Measurements from ENCODE around the gene KDM5A.
"Not testable (repeated sequence)": the region's sequence is repeated elsewhere in the genome, so short reads cannot be mapped to it uniquely, and the experiment has no call there.

KDM5A gene

GRCh38 chr12:359091-359490, 30.0 kb downstream of the KDM5A start:
- DNase-seq (ENCODE audit: low spot score) = no peak
- in situ Hi-C loops (cut with MboI; ENCODE audit: low pct_unique_long_range_greater_than_20kb, low sequenced_read_pairs, unreplicated experiment) = no loop called here
- no peak for TF ChIP-seq CTCF (IDR thresholded peaks at IDR 0.05; ENCODE audit: extremely low read depth, insufficient read depth, missing control alignments)

- in situ Hi-C loops (cut with MboI; ENCODE audit: low pct_unique_long_range_greater_than_20kb, low sequenced_read_pairs, unreplicated experiment) = no loop called here
- no peak for DNase-seq (ENCODE audit: low spot score)
- TF ChIP-seq CTCF (IDR thresholded peaks at IDR 0.05; ENCODE audit: extremely low read depth, insufficient read depth, missing control alignments) = no peak
These were observed 32.7 kb downstream of the KDM5A start for GRCh38 chr12:356276-356988.

- DNase-seq (ENCODE audit: low spot score); in situ Hi-C loops (cut with MboI; ENCODE audit: low pct_unique_long_range_greater_than_20kb, low sequenced_read_pairs, unreplicated experiment): not testable (repeated sequence)
These were observed 37.9 kb downstream of the KDM5A start for GRCh38 chr12:351197-351596.

- in situ Hi-C loops (cut with MboI; ENCODE audit: low pct_unique_long_range_greater_than_20kb, low sequenced_read_pairs, unreplicated experiment) = not testable (repeated sequence)
These were observed 39.5 kb downstream of the KDM5A start for GRCh38 chr12:349625-350024.

GRCh38 chr12:343036-343435, 46.1 kb downstream of the KDM5A start:
- in situ Hi-C loops (cut with MboI; ENCODE audit: low pct_unique_long_range_greater_than_20kb, low sequenced_read_pairs, unreplicated experiment); DNase-seq (ENCODE audit: low spot score): not testable (repeated sequence)

More at GRCh38 chr12:349625-350024, 39.5 kb downstream of the KDM5A start:
- DNase-seq (ENCODE audit: low spot score) = not testable (repeated sequence)

- no peak for DNase-seq (ENCODE audit: low spot score)
- TF ChIP-seq CTCF (IDR thresholded peaks at IDR 0.05; ENCODE audit: extremely low read depth, insufficient read depth, missing control alignments) = no peak
- in situ Hi-C loops (cut with MboI; ENCODE audit: low pct_unique_long_range_greater_than_20kb, low sequenced_read_pairs, unreplicated experiment) = no loop called here
These were observed 52.1 kb downstream of the KDM5A start for GRCh38 chr12:337039-337438.

- no peak for TF ChIP-seq CTCF (IDR thresholded peaks at IDR 0.05; ENCODE audit: extremely low read depth, insufficient read depth, missing control alignments)
- in situ Hi-C loops (cut with MboI; ENCODE audit: low pct_unique_long_range_greater_than_20kb, low sequenced_read_pairs, unreplicated experiment) = no loop called here
- DNase-seq (ENCODE audit: low spot score) = no peak
These were observed 55.0 kb downstream of the KDM5A start for GRCh38 chr12:334125-334524.

GRCh38 chr12:332581-333205, 56.4 kb downstream of the KDM5A start:
- no peak for DNase-seq (ENCODE audit: low spot score)
- TF ChIP-seq CTCF (IDR thresholded peaks at IDR 0.05; ENCODE audit: extremely low read depth, insufficient read depth, missing control alignments) = no peak
- in situ Hi-C loops (cut with MboI; ENCODE audit: low pct_unique_long_range_greater_than_20kb, low sequenced_read_pairs, unreplicated experiment) = no loop called here
